ENCODE data around the gene RNGTT. TPM values are rescaled to one million over a fixed set of nuclear protein-coding genes. Genes with fewer than 3 reads are reported as not detected.
"Not testable (repeated sequence)": the region's sequence is repeated elsewhere in the genome, so short reads cannot be mapped to it uniquely, and the experiment has no call there.

The RNGTT gene
- total and polyA plus RNA-seq, 2 experiments from 2014 or later = 7.4 to 15.6 TPM

DNA sequence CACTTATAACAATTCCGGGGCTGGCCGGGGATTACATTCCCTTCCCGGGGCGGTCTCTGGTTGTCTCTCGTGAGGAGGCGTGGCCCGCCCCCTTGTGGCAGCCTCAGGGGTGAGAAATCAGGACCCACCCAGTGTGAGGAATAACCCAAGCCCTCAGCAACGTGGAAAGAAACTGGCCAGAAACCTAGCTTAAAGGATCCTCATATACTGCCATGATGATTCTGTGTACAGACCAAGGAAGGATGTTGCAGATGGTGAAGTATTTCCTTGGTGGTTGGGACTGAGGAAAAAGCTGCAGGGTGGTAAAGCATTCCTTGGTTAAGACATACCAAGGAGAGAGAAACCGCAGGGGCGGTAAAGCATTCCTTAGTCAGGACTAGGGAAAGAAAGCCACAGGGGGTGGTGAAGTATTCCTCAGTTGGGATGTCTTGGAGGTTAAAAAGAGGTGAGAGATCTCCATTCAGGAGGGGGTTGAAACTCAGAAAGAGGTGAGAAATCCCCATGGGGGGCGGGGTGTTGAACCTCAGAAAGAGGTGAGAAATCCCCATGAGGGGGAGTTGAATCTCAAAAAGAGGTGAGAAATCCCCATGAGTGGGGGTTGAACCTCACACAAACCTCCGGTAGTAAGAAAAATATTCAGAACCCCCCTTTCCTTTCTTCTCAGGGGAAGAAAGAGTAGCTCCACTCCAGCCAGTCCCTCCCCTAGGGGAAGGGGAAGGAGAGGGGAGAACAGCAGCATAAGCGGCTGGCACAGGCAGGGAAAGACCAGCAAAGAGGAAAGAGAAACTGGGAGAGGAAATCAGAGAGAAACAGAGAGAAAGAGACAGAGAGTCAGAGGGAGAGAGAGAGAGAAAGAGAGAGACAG lies 238.1 kb downstream of the RNGTT start:
- WGBS (ENCODE audit: low lambda C conversion rate, missing lambda C conversion rate) = 42% methylated on average over 12 of the region's 13 CpGs
- Histone ChIP-seq H3K27me3 (no peaks in the 10 kb centered on the region), H3K36me3 (replicated peaks; ENCODE audit: insufficient read depth, low read depth) (no peaks in the 10 kb centered on the region), H3K27ac (no peak overlapping the region), H4K20me1 (ENCODE audit: insufficient read depth, poor library complexity, severe bottlenecking) (no peaks in the 10 kb centered on the region), H3K79me2 (no peaks in the 10 kb centered on the region), H3K4me2 (no peak overlapping the region), H3K9me2 (replicated peaks; ENCODE audit: insufficient read depth) (no peaks in the 10 kb centered on the region), H3K4me1 (ENCODE audit: insufficient read depth) (no peaks in the 10 kb centered on the region), H3K4me3 (no peak overlapping the region), H3K9me3 (ENCODE audit: low read depth) (no peaks in the 10 kb centered on the region), H2AFZ (no peak overlapping the region)
- TF ChIP-seq, protein P1, sequence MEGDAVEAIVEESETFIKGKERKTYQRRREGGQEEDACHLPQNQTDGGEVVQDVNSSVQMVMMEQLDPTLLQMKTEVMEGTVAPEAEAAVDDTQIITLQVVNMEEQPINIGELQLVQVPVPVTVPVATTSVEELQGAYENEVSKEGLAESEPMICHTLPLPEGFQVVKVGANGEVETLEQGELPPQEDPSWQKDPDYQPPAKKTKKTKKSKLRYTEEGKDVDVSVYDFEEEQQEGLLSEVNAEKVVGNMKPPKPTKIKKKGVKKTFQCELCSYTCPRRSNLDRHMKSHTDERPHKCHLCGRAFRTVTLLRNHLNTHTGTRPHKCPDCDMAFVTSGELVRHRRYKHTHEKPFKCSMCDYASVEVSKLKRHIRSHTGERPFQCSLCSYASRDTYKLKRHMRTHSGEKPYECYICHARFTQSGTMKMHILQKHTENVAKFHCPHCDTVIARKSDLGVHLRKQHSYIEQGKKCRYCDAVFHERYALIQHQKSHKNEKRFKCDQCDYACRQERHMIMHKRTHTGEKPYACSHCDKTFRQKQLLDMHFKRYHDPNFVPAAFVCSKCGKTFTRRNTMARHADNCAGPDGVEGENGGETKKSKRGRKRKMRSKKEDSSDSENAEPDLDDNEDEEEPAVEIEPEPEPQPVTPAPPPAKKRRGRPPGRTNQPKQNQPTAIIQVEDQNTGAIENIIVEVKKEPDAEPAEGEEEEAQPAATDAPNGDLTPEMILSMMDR (IDR thresholded peaks at IDR 0.05; ENCODE audit: poor library complexity) = peak; percentile 37
- no peak for TF ChIP-seq EZH2 (IDR thresholded peaks at IDR 0.05; ENCODE audit: borderline replicate concordance)
- peak; percentile 47 for DNase-seq (ENCODE audit: low spot score)

DNA sequence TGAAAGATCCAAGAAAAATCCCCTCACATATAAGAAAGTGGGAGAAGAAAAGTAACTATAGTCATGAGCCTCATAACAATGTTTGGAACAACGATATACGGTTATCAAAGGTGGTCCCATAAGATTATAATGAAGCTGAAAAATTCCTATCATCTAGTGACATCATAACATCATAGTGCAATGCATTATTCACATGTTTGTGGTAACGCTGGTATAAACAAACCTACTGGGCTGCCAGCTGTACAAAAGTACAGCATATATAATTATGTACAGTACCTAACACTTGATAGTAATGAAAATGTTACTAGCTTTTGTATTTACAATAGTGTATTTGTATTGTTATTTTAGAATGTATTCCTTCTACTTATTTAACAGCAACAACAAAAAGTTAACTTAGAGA lies 240.7 kb downstream of the RNGTT start:
- no peak for DNase-seq (ENCODE audit: low spot score)
- Histone ChIP-seq H3K4me1 (ENCODE audit: insufficient read depth) (no peaks in the 10 kb centered on the region), H3K79me2 (no peaks in the 10 kb centered on the region), H4K20me1 (ENCODE audit: insufficient read depth, poor library complexity, severe bottlenecking) (no peaks in the 10 kb centered on the region), H3K36me3 (replicated peaks; ENCODE audit: insufficient read depth, low read depth) (no peaks in the 10 kb centered on the region), H2AFZ (no peak overlapping the region), H3K9me3 (ENCODE audit: low read depth) (no peaks in the 10 kb centered on the region), H3K27me3 (no peaks in the 10 kb centered on the region), H3K4me3 (no peak overlapping the region), H3K4me2 (no peak overlapping the region), H3K27ac (no peak overlapping the region), H3K9me2 (replicated peaks; ENCODE audit: insufficient read depth) (no peaks in the 10 kb centered on the region)
- WGBS (ENCODE audit: low lambda C conversion rate, missing lambda C conversion rate) = 93% methylated on average over 3 of the region's 3 CpGs
- TF ChIP-seq EZH2 (IDR thresholded peaks at IDR 0.05; ENCODE audit: borderline replicate concordance) (no peak), EZH2phosphoT487 (IDR thresholded peaks at IDR 0.05; ENCODE audit: low read depth, severe bottlenecking, unreplicated experiment) (no peak)
- TF ChIP-seq, protein P1 (IDR thresholded peaks at IDR 0.05; ENCODE audit: poor library complexity) = no peak

DNA sequence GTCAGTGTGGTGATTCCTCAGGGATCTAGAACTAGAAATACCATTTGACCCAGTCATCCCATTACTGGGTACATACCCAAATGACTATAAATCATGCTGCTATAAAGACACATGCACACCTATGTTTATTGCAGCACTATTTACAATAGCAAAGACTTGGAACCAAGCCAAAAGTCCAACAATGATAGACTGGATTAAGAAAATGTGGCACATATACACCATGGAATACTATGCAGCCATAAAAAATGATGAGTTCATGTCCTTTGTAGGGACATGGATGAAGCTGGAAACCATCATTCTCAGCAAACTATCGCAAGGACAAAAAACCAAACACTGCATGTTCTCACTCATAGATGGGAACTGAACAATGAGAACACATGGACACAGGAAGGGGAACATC lies 247.0 kb downstream of the RNGTT start:
- H3K27ac ChIP-seq; H3K4me2 ChIP-seq; H3K9me3 ChIP-seq (ENCODE audit: low read depth); H3K27me3 ChIP-seq; H3K79me2 ChIP-seq; H3K4me3 ChIP-seq; H2AFZ ChIP-seq; H3K4me1 ChIP-seq (ENCODE audit: insufficient read depth); DNase-seq (ENCODE audit: low spot score); H3K9me2 ChIP-seq (replicated peaks; ENCODE audit: insufficient read depth); H4K20me1 ChIP-seq (ENCODE audit: insufficient read depth, poor library complexity, severe bottlenecking); H3K36me3 ChIP-seq (replicated peaks; ENCODE audit: insufficient read depth, low read depth): not testable (repeated sequence)
- no CpG with 5 or more reads among the region's 1 CpG for WGBS (ENCODE audit: low lambda C conversion rate, missing lambda C conversion rate)

DNA sequence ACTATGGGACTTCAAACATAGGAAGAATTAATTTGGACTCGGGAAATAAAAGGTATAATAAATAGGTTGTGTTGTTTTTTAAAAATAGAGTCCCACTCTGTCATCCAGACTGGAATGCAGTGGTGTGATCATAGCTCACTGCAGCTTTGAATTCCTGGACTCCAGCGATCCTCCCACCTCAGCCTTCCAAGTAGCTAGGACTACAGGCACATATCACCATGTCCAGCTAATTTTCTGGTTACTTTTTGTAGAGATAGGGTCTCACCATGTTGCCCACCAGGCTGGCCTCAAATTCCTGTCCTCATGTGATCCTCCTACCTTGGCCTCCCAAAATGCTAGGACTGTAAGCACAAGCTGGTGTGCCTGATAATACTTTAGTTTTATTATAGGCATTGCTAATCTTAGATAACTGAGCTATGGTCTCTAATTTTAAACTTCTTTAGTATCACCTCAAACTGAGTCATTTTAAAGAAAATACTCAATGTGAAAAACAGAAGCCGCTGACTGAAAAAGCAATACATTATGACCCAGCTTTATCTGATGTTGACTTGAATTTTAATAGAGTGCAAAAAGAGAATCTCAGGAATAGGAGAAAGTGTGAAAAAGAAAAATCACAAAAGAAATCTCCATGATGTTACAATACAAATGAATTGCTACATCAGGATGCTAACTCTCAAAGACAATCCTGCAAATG lies 251.0 kb downstream of the RNGTT start:
- H3K9me3 ChIP-seq (ENCODE audit: low read depth) = no peaks in the 10 kb centered on the region
- no peak overlapping the region for H3K4me3 ChIP-seq
- no peak overlapping the region for H3K27ac ChIP-seq
- no peaks in the 10 kb centered on the region for H3K79me2 ChIP-seq
- H2AFZ ChIP-seq = no peak overlapping the region
- peaks cover 7% of the 10 kb centered on the region for H3K4me1 ChIP-seq (ENCODE audit: insufficient read depth)
- no peak overlapping the region for H3K4me2 ChIP-seq
- no peaks in the 10 kb centered on the region for H3K27me3 ChIP-seq
- 92% methylated on average over 3 of the region's 3 CpGs for WGBS (ENCODE audit: low lambda C conversion rate, missing lambda C conversion rate)
- no peak for DNase-seq (ENCODE audit: low spot score)
- H3K36me3 ChIP-seq (replicated peaks; ENCODE audit: insufficient read depth, low read depth) = no peaks in the 10 kb centered on the region
- no peaks in the 10 kb centered on the region for H3K9me2 ChIP-seq (replicated peaks; ENCODE audit: insufficient read depth)
- no peaks in the 10 kb centered on the region for H4K20me1 ChIP-seq (ENCODE audit: insufficient read depth, poor library complexity, severe bottlenecking)
- TF ChIP-seq EZH2phosphoT487 (IDR thresholded peaks at IDR 0.05; ENCODE audit: low read depth, severe bottlenecking, unreplicated experiment) (no peak), EZH2 (IDR thresholded peaks at IDR 0.05; ENCODE audit: borderline replicate concordance) (no peak)
- TF ChIP-seq, protein P1 (IDR thresholded peaks at IDR 0.05; ENCODE audit: poor library complexity) = no peak

Data from hepatocyte (in vitro differentiated cells).